Neutrophil (primary cell): ENCODE data around the gene TRIP4.

ENCODE experiments used
- H3K27ac ChIP-seq: fragments of 200-600 bp; sonication (generic); 2 replicates; pipeline ENCODE4 v1.5.1; 2016; ENCODE audit warnings: mild to moderate bottlenecking, moderate library complexity
- H3K27me3 ChIP-seq: fragments of 200-600 bp; sonication (generic); 2 replicates; pipeline ENCODE4 v1.6.0; 2016; ENCODE audit warnings: mild to moderate bottlenecking
- H3K36me3 ChIP-seq: fragments of 200-600 bp; sonication (generic); 2 replicates; pipeline ENCODE4 v1.5.1; 2017
- H3K4me1 ChIP-seq, 2 experiments: fragments of 200-600 bp in 1 of 2; sonication (generic) in 1 of 2; 1 replicate in 1 of 2; 2 replicates in 1 of 2; pipeline versions ENCODE4 v1.5.1 to v1.6.1; 2013 to 2016; ENCODE audit warnings: low read depth in 1 of 2, low read length in 1 of 2, mild to moderate bottlenecking in 1 of 2, moderate library complexity in 1 of 2; ENCODE audit not compliant: control insufficient read depth in 1 of 2, insufficient read depth in 1 of 2
- H3K4me3 ChIP-seq, 2 experiments: fragments of 200-600 bp in 1 of 2; sonication (generic) in 1 of 2; 1 replicate in 1 of 2; 2 replicates in 1 of 2; pipeline ENCODE4 v1.5.1; 2013 to 2016; ENCODE audit warnings: low read depth in 1 of 2, low read length in 1 of 2, mild to moderate bottlenecking in 1 of 2, moderate library complexity in 1 of 2
- H3K9me3 ChIP-seq: fragments of 200-600 bp; sonication (generic); 2 replicates; pipeline ENCODE4 v1.5.1; 2016
- CTCF ChIP-seq: fragments of 200-600 bp; sonication (generic); IDR thresholded peaks from 2 replicates; pipeline ENCODE4 v1.5.1; 2016; ENCODE audit warnings: antibody characterized with exemption

TRIP4 gene

GRCh38 chr15:64387562-64388168, at the start of gene TRIP4:
Gene TRIP4 (plus strand): TSS chr15:64387836. CDS start chr15:64387864, 28 bp downstream.
- Histone ChIP-seq H3K36me3 (no peaks in the 10 kb centered on the region), H3K4me1 (peaks cover 12 to 23% of the 10 kb centered on the region in 2 experiments), H3K4me3 (peak within 1 kb of the TSS; percentile 74 to 98), H3K27me3 (no peaks in the 10 kb centered on the region), H3K27ac (peak within 1 kb of the TSS; percentile 81), H3K9me3 (no peaks in the 10 kb centered on the region)
- TF ChIP-seq CTCF = peak; percentile 60

- H3K27ac ChIP-seq = no peak overlapping the region
- no peak for TF ChIP-seq CTCF
- no peaks in the 10 kb centered on the region for H3K9me3 ChIP-seq
- no peak overlapping the region for H3K4me3 ChIP-seq
- H3K4me1 ChIP-seq = peaks cover 0 to 6% of the 10 kb centered on the region in 2 experiments
- H3K27me3 ChIP-seq = no peaks in the 10 kb centered on the region
- H3K36me3 ChIP-seq = peaks cover 21% of the 10 kb centered on the region
Measured at GRCh38 chr15:64340355-64340754, 47.3 kb upstream of the TRIP4 start.

GRCh38 chr15:64341961-64342360, 45.7 kb upstream of the TRIP4 start:
- Histone ChIP-seq H3K27ac (no peak overlapping the region), H3K27me3 (no peaks in the 10 kb centered on the region), H3K36me3 (peaks cover 21% of the 10 kb centered on the region), H3K4me3 (no peak overlapping the region), H3K4me1 (no peaks in the 10 kb centered on the region), H3K9me3 (no peaks in the 10 kb centered on the region)
- no peak for TF ChIP-seq CTCF

GRCh38 chr15:64343222-64343621, 44.4 kb upstream of the TRIP4 start:
- H3K9me3 ChIP-seq = no peaks in the 10 kb centered on the region
- H3K27ac ChIP-seq = no peak overlapping the region
- H3K36me3 ChIP-seq = peaks cover 24% of the 10 kb centered on the region
- H3K4me1 ChIP-seq = no peaks in the 10 kb centered on the region
- H3K4me3 ChIP-seq = no peak overlapping the region
- no peaks in the 10 kb centered on the region for H3K27me3 ChIP-seq
- TF ChIP-seq CTCF = no peak

DNA sequence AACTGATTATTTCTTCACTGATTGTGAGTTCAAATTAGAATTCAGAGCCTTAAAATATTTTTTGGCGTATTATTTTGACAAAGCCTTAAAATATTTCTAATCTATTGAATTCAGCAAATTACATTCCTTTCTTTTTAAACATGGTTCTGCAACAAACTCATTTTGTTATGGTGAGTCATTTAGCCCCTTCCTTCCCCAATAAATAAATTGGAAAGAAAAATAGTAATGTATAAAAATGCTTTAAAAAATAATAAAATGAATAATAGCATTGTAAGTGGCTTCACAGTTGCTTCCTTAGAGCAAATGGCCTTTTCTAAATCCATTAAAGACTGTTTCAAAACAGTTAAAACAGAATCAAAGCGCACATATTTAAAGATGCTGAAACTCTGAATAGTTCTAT, 43.8 kb upstream of the TRIP4 start:
- H3K27me3 ChIP-seq = no peaks in the 10 kb centered on the region
- H3K9me3 ChIP-seq = no peaks in the 10 kb centered on the region
- peaks cover 29% of the 10 kb centered on the region for H3K36me3 ChIP-seq
- no peak overlapping the region for H3K4me3 ChIP-seq
- TF ChIP-seq CTCF = no peak
- H3K27ac ChIP-seq = no peak overlapping the region
- no peaks in the 10 kb centered on the region for H3K4me1 ChIP-seq
